DMS 273 treated with DMSO at 0.1 percent for 48 hours (cell line): ENCODE results near the gene ACSS2.

Source experiments
- DNase-seq: peaks from one replicate; lab custom pipeline; 2025; lab: John Stamatoyannopoulos, UW

ACSS2 gene

DNA sequence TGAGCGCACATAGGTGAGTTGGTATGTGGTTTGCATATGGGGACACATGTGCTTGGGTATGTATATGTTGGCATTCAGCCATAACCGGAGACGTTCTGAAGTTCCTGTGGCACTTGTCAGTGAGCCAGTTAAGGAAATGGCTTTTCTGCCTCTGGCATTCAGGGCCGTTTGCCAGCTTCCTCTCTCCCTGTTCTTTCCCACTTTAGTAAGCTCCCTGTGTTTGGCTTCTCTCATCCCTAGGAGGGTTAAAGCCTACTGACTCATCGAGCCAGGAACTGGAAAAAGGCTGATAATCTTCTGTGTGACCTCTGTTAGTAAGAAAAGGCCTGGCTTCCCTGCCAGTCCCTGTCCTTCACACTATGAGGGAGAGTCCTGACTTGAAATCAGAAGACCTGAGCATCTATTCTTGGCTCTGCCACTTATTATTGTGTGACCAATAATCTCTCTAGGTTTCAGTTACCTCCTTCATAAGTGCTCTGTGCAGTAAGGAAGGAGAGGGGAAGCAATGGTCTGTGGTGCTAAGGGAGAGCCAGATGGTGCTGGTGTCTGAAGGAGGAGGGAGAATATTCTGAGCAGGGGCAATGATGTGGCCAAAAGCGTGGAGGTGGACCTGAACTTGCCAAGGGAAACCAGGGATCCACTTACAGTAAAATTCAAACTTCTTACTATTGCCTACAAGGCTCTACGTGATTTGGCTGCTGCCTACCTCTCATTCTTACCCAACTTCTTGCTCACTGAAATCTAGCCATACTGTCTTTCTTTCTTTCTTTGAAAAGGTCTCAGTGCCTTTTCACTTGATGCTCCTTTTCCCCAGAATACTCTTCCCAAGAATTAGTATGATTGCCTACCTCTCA, 31.4 kb downstream of the ACSS2 start:
- DNase-seq, result peak; percentile 75

GRCh38 chr20:34915131-34915530, 38.7 kb downstream of the ACSS2 start:
- DNase-seq, result no peak

DNA sequence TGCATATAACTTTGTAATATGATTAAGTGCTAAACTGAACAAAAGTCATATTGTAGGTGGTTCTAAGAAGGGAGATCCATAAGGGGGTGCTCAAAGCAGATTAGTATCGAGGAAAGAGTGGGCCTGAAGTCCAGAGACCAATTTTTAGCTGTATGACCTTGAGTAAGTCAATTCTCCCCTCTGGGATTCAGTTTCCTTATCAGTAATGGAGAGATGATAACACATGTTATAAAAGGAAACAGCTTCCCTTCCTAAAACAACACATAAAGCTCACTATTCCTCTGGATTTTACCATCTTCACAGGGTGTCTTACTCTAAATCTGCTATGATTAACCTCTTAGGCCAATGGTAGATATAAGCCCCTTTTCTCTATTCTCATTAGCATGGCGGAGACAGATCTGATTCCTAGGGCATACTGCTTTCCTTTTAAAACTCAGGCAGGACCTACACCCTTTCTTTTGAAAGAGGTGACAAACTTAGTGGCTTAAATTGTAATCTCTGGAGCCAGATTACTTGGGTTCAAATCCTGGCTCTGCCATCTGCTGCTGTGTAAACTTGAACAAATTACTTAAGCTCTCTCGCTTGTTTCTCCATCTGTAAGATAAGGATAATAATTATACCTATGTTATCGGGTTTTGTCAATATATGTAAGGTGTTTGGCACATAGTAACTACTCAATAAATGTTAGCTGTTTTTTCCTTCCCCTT, 39.5 kb downstream of the ACSS2 start:
- no peak for DNase-seq

DNA sequence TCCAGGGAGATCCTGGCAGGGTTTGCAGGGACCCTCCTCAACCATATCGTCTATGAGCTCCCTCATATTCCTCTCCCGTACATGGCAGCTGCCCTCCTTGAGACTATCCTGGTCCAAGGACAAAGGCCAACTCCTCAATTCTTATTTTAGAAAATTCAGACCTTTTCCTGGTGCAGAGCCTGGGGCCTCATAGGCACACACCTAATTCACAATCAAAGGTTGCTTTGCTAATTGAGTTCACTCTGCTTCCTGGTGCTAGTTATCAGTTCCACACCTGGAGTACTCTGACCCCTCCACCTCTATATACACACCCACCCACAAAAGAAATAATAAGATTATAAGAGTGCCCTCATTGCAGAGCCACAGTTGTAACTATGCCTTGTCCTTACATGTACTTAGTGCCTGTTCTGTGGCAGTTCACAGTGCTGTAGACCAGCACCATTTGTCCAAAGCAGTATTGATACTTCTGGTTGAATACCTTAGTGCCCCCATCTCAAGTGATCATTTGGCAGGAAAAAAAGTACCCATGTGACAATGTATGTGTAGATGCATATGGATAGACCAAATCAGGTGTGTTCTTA, 40.5 kb downstream of the ACSS2 start:
- DNase-seq, result no peak

DNA sequence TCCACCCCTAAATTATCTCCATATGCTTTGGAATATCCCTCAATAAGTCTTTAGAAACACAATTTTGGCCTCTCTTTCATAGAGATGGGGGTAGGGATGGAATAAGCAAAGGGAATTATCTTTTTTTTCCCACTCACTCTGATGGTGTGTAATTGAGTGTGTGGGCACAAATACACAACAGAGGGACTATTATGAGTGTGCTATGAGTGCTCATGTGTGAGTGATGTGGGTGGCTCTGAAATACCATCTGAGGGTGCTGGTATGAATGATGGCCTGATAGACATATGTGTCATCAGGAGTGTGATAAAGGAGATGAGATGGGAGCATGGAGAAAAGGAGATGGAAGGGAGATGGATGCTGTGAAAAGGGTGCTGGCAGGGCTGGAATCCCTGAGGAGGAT, 43.6 kb downstream of the ACSS2 start:
- no peak for DNase-seq

DNA sequence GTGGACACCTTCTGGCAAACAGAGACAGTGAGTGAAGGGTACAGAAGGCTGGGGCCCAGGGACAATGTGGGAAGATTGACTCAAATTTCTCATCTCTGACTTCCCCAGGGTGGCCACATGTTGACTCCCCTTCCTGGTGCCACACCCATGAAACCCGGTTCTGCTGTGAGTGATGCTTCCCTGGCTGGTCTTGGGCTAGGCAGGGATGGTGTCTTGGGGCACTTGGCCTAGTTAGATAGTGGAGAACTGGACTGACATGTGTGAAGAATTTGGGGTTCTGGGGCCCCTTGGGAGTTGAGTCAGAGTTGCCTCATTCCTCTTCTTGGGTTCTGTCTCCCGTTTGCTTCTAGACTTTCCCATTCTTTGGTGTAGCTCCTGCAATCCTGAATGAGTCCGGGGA, 45.0 kb downstream of the ACSS2 start:
- DNase-seq, result no peak

GRCh38 chr20:34922654-34923381, 46.4 kb downstream of the ACSS2 start:
- DNase-seq, result no peak

- DNase-seq, result no peak
Measured at GRCh38 chr20:34923414-34923813, 47.0 kb downstream of the ACSS2 start.

GRCh38 chr20:34925341-34925740, 48.9 kb downstream of the ACSS2 start:
- no peak for DNase-seq

DNA sequence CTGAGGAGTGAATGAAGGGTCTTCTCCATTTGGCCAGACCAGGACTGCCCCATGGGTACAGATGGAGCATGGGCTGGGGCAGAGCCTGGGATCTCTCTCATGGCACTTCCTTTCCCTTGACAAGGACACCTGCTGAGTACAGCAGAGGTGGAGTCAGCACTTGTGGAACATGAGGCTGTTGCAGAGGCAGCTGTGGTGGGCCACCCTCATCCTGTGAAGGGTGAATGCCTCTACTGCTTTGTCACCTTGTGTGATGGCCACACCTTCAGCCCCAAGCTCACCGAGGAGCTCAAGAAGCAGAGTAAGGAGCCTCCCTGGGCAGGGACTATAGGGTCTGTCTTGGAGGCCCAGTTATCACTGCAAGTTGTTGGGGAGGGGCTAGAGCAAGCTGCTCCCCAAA, 49.6 kb downstream of the ACSS2 start:
- no peak for DNase-seq

DNA sequence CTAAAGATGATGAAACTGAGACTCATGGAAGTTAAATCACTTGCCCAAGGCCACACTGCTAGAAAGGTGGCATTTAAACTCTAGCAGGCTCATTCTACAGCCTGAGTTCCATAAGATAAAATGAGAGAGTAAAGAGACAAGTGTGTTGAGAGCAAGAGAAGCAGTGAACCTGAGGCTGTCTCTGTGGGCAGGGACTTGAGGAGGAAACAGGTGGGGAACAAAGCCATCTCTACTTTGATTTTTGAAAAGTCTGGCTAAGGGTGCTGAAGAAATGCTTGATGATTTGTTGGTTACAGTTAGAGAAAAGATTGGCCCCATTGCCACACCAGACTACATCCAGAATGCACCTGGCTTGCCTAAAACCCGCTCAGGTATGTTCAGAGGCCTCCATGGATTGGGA, 50.2 kb downstream of the ACSS2 start:
- DNase-seq, result no peak

- no peak for DNase-seq
Measured at GRCh38 chr20:34927736-34928135, 51.3 kb downstream of the ACSS2 start.

- DNase-seq, result no peak
Measured at GRCh38 chr20:34928411-34928810, 52.0 kb downstream of the ACSS2 start.

DNA sequence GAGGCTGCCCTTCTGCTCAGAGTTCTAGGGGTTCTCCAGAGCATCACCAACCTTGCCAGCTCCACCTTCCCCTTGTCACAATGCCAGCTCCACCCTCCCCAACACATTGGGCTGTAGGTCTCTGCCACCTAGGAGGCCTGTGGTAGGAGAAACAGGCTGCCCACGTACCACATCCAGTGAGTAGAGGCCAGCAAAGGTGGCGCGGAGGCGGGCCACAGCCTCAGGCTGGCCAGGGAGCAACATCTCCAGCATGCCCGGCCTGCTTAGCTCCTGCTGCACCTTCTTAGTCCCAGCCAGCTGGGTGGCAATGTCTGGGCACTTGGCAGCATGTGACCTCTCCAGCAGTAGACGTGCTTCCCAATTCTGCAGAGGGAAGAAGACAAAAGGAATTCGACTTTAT, 55.4 kb downstream of the ACSS2 start:
- no peak for DNase-seq

- DNase-seq, result peak; percentile 97
Measured at GRCh38 chr20:34938466-34939163, 62.2 kb downstream of the ACSS2 start.

DNA sequence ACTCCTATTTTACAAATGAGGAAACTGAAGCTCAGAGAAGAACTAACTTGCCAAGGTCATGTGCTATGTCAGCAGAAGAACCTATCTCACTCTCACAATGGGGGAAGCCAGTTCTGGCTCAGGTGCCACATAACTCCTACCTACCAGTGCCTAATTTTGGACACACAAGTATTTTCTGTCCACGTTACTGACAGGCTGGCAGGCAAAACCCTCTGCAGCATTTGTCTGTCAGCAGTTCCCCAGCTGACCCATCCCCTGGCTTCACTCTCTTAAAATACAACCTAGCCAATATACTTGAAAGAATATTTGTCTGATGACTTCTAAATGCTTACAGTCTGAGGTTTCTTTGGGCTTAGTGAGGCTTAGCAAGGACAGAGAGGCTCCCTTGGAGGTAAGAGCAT, 63.7 kb downstream of the ACSS2 start:
- DNase-seq, result no peak

DNA sequence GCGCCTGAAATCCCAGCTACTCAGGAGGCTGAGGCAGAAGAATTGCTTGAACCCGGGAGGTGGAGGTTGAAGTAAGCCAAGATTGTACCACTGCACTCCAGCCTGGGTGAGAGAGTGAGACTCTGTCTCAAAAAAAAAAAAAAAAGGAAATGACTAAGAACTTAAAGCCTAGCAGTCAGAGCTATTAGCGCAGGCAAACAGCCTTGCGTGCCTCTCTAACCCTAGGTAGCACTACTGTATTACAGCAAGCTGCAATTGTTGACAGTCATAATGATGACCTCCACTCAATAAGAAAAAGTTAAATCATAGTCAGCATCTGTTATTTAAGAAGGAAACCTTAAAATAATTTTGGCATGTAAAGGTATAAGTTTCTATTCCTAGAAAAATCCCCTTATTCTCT, 64.8 kb downstream of the ACSS2 start:
- DNase-seq, result no peak

- no peak for DNase-seq
Measured at GRCh38 chr20:34942301-34942700, 65.9 kb downstream of the ACSS2 start.

- no peak for DNase-seq
Measured at GRCh38 chr20:34943808-34944567, 67.6 kb downstream of the ACSS2 start.

DNA sequence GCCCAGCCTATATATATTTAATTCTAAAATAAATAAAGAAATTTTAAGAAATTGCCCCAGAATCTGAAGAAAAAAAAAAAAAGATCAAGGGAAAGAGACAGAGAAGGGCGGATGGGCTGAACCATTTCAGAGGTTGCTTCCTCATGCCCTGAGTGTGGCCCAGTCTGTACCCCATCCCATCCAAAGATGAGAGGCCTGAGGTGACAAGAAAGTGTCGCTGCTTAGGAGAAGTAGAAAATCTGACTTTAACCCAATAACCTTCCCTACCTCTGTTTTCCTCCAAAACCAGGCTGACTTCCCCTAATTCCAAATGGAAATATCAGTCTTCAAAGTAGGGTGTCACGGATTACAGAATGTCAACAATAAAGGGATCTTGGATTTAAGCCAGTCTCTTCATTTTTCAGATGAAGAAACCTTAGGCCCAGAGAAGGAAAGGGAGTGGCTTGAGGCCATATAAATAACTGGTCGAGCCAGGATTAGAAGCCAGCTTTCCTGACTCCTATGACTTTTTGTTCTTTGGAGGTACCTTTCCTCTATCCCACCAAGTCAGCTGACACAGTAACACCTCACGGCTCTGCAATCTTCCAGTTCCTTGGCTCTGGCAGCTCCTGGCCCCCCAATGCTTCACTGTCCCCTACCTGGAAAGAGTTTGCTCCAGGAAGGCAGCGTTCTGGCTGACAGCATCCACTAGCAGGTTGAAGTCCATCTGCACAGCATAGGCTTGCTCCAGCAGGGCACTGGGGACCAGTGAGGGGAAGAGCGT, 69.1 kb downstream of the ACSS2 start:
- no peak for DNase-seq
